ENCODE measurements around the gene DGKI.
"Not testable (repeated sequence)": the region's sequence is repeated elsewhere in the genome, so short reads cannot be mapped to it uniquely, and the experiment has no call there.

Gene DGKI

DNA sequence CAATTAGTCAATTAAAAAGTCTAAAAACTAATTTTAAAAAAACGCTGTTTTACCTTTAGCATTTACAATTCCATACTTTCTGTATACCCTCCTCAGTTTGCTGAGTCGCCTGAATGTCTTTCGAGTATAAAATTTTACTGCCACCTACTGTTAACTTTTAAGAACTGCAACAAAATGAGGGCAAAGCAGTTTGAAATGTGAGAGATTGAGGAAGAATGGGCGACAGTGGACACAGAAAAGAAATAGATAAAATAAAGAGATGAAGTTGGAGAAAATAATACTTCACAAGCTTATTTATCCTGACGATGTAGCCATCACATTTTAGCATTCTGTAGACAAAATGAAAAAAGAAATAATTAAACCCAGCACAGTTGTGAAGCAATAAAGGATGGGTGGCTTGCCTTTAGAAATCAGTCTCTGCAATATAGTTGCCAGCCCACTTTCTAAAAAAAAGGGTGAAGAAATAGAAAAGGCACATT, 392.5 kb downstream of the DGKI start:
- DNase-seq: peak; percentile 63

- DNase-seq: peak; percentile 50
Measured at GRCh38 chr7:137453356-137453755, 393.4 kb downstream of the DGKI start.

- DNase-seq: no peak
Measured at GRCh38 chr7:137449016-137449415, 397.8 kb downstream of the DGKI start.

- DNase-seq: not testable (repeated sequence)
Measured at GRCh38 chr7:137448572-137448971, 398.2 kb downstream of the DGKI start.

GRCh38 chr7:137446025-137446424, 400.7 kb downstream of the DGKI start:
- no peak for DNase-seq

DNA sequence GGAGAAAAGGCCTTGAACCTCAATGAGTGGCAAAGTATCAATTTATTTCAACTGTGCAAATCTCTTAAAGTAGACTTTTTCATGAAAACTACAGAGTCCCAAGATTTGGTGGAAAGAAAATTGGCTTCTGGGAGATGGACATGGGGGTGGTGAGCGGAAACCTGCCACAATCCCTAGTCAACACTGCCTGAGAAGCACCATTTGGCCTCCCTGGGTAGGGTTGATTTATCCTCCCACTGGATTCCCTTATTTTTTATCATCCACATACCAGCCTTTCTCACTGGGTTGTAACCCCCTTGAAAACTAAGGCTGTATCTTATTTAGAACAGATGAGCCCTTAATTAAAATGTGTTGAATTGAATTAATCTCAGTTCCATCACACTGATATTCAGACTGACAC, 401.5 kb downstream of the DGKI start:
- DNase-seq: no peak

DNA sequence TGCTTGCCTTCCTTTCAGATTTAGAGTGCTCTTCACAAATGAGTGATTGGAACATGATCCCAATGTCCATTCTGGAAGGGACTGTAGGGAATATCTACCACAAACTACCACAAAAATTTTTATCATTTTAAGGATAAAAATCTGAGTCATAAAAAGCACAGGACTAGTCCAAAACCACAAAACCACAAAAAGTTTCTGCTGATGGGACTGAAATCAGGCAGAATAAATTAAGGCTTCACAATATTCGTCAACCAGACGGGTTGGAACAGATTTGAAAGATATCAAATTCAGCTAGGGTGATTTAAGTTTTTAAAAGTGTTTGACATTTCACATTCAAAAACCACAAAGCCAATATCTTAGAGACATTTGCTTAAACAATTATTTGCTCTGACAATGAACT, 403.2 kb downstream of the DGKI start:
- no peak for DNase-seq

GRCh38 chr7:137441451-137441850, 405.3 kb downstream of the DGKI start:
- no peak for DNase-seq

GRCh38 chr7:137439829-137440825, 406.6 kb downstream of the DGKI start:
- DNase-seq: no peak

- no peak for DNase-seq
Measured at GRCh38 chr7:137434946-137435345, 411.8 kb downstream of the DGKI start.

DNA sequence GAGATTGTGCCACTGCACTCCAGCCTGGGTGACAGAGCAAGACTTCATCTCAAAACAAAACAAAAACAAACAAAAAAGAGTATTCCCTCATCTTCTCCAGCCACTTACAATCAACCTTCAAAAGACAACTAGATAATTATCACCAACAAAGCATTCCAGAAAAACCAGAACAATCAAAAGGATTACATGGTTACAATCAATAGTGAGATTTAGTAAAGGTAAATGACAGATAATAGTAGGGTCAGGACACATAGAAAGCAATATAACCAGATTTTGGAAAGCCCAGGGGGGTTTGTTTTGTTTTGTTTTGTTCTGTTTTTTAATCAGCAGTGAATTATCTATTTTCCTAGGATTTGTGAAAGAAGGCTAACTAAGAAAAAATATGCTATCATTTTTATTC, 412.2 kb downstream of the DGKI start:
- no peak for DNase-seq

- DNase-seq: no peak
Measured at GRCh38 chr7:137423321-137423720, 423.5 kb downstream of the DGKI start.

DNA sequence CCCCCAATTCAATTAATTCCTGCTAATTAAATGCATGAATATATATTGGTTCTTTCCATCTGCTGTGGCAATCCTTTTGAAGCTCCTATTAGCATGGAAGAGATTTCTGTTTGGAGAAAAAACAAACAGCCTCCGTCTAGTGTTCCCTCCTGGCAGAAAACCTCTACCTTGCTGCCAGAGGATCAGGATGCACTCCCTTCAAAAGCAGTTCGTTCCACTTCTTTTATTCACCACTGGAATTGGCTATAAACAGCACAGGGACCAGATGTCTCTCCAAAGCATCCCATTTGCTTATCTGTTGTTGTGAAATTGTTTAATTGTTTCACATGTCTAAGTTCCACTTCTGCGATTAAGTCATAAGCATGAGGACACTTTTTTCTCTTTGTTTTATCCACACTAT, 425.4 kb downstream of the DGKI start:
- DNase-seq: no peak

GRCh38 chr7:137418841-137419240, 427.9 kb downstream of the DGKI start:
- no peak for DNase-seq

GRCh38 chr7:137417464-137417863, 429.3 kb downstream of the DGKI start:
- no peak for DNase-seq

DNA sequence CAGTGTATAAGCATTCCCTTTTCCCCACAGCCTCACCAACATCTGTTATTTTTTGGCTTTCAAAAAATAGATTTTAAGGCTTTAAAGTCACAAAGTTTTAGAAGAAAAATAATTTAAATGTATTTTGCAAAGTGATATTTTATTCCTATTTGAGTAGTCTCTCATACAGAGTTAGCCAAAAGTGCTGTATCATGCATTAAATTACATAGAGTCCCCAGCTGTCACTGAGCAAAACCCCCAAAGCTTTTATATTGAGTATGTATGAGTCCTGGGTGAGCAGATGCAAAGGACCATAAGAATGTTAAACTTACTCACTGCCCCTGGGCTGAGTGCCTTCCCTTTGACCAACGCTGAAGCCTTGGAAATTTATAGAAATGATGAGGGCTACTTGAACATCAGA, 432.9 kb downstream of the DGKI start:
- DNase-seq: no peak

- no peak for DNase-seq
Measured at GRCh38 chr7:137411446-137411845, 435.3 kb downstream of the DGKI start.

DNA sequence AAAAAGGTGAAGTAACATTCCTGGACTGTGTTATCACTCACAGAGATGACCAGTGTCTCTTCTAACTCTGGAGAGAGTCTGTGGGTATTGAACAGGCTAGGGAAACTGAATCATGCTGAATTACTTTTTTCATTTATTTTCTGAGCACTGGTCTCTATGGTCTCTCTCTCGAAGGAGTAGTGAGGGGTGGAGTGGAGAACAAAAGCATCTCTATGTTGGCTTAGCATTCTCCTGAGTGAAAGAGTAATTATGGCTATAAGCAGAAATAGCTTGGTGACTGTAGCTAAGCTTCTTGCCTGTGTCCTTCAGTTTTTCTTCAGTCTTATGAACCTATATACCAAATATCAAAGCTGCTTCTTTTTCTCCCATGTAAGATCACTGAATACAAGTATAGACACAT, 438.6 kb downstream of the DGKI start:
- DNase-seq: no peak

DNA sequence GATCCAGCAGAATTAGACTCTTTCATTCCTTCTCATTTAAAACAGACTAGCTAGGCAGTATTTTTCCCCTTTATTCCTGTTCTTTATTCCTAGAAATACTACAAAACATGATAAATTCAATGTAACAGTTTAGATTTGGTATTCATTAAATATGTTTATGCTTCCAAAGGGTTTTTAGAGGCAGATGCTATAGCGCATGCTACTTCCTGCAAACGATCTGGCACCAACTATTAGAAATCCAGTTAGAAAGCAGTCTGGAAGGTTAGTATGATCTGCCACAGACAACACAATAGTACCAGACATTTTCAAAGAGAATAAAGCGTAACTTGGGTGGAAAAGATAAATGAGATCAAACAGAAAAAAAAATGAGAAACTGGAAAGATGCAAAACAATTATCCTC, 439.7 kb downstream of the DGKI start:
- DNase-seq: no peak

GRCh38 chr7:137404660-137405317, 442.0 kb downstream of the DGKI start:
- DNase-seq: no peak

- DNase-seq: no peak
Measured at GRCh38 chr7:137403353-137403695, 443.4 kb downstream of the DGKI start.

DNA sequence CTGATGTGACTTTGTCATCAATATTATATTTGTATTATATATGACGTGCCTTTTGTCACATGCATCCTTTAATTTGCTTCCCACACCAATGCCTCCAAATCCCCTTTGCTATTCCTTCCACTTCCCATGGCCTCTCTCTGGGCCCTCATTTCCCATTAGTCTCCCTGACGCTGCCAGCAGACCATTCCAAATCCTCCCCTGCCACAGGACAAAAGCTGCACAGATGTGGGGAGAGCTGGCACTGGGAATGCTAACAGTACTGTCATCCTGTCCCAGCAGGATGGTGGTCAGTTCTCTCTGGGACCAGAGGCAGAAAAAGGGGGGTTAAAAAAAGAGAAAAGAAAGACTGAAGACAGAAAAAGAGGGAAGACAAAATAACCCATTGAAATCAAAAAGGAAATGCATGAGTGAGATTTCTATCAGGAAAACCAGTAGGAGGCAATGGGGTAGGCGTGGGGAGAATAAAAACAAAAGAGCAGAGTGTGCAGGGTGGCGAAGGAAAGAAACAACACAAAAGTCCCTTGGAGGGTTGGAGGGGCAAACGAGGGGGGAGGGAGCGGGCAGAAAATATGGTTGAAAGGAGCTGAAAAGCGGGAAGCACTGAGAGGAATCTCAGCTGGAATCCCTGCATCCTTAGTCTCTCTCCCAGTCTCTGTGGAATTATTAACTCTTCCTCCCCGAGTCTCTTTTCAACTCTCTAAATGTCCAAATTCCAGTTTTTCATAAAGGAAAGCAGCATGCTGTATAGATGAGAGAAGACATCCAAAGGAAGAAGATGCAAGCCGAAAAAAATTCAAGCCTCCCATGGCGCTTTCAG, 444.0 kb downstream of the DGKI start:
- DNase-seq: no peak
